Hepatocyte (in vitro differentiated cells): ENCODE results near the gene RTN4R. TPM values are rescaled to one million over a fixed set of nuclear protein-coding genes. Genes with fewer than 3 reads are reported as not detected.

Experiments
- DNase-seq: peaks from one replicate; pipeline ENCODE4 v3.0.0-alpha.2; 2016; ENCODE audit warnings: low spot score
- H2AFZ ChIP-seq: fragments of 200-600 bp; sonication (generic); 2 replicates; pipeline ENCODE4 v1.6.0; 2016; ENCODE audit warnings: antibody characterized with exemption, mild to moderate bottlenecking
- H3K27ac ChIP-seq: fragments of 200-600 bp; sonication (generic); 2 replicates; pipeline ENCODE4 v1.5.1; 2016; ENCODE audit warnings: mild to moderate bottlenecking
- H3K27me3 ChIP-seq: fragments of 200-600 bp; sonication (generic); 2 replicates; pipeline ENCODE4 v1.6.1; 2016
- H3K36me3 ChIP-seq: fragments of 200-600 bp; sonication (generic); replicated peaks from 2 replicates; pipeline ENCODE4 v1.5.1; 2016; ENCODE audit warnings: low read depth; ENCODE audit not compliant: insufficient read depth
- H3K4me1 ChIP-seq: fragments of 200-600 bp; sonication (generic); 2 replicates; pipeline ENCODE4 v1.5.1; 2016; ENCODE audit warnings: mild to moderate bottlenecking, moderate library complexity; ENCODE audit not compliant: insufficient read depth
- H3K4me2 ChIP-seq: fragments of 200-600 bp; sonication (generic); 2 replicates; pipeline ENCODE4 v1.6.0; 2016
- H3K4me3 ChIP-seq: fragments of 200-600 bp; sonication (generic); 2 replicates; pipeline ENCODE4 v1.5.1; 2016; ENCODE audit warnings: mild to moderate bottlenecking
- H3K79me2 ChIP-seq: fragments of 200-600 bp; sonication (generic); 2 replicates; pipeline ENCODE4 v1.6.0; 2017; ENCODE audit warnings: mild to moderate bottlenecking
- H3K9me2 ChIP-seq: fragments of 200-600 bp; sonication (generic); replicated peaks from 2 replicates; pipeline ENCODE4 v1.6.0; 2017; ENCODE audit warnings: mild to moderate bottlenecking; ENCODE audit not compliant: insufficient read depth
- H3K9me3 ChIP-seq: fragments of 200-600 bp; sonication (generic); 2 replicates; pipeline ENCODE4 v1.5.1; 2016; ENCODE audit warnings: low read depth, mild to moderate bottlenecking
- H4K20me1 ChIP-seq: fragments of 200-600 bp; sonication (generic); 2 replicates; pipeline ENCODE4 v1.6.0; 2016; ENCODE audit warnings: mild to moderate bottlenecking; ENCODE audit not compliant: insufficient read depth, poor library complexity, severe bottlenecking
- EZH2 ChIP-seq: fragments of 200-600 bp; sonication (generic); IDR thresholded peaks from 2 replicates; pipeline ENCODE4 v1.6.1; 2016; ENCODE audit warnings: antibody characterized with exemption, mild to moderate bottlenecking, borderline replicate concordance
- EZH2phosphoT487 ChIP-seq: fragments of 200-600 bp; sonication (generic); IDR thresholded peaks from one replicate; pipeline ENCODE4 v1.6.1; 2018; ENCODE audit warnings: antibody characterized with exemption, mild to moderate bottlenecking, low read depth, moderate library complexity; ENCODE audit not compliant: unreplicated experiment, severe bottlenecking
- WGBS: methylation state at CpG from one replicate; pipeline ENCODE4 v1.1.6; 2016; ENCODE audit warnings: low lambda C conversion rate; ENCODE audit errors: missing lambda C conversion rate; 5-methylcytosine and 5-hydroxymethylcytosine counted together
- polyA plus RNA-seq: library from polyadenylated mRNA; unstranded; fragments of >200 nt; fragmentation: Nextera tagmentation; extraction: Ambion mirVana; gene quantifications from 2 replicates; pipeline ENCODE4 v1.2.1, GENCODE V29; 2016
- total RNA-seq: library from RNA; depleted of rRNA; stranded (reverse); fragments of >200 nt; gene quantifications from 2 replicates; pipeline ENCODE4 v1.2.3, GENCODE V29; 2014
- TF ChIP-seq, protein P1 (sequence below): fragments of 200-600 bp; sonication (generic); IDR thresholded peaks from 2 replicates; pipeline ENCODE4 v1.5.1; 2016; ENCODE audit warnings: antibody characterized with exemption, mild to moderate bottlenecking; ENCODE audit not compliant: poor library complexity

The RTN4R gene
- total and polyA plus RNA-seq, 2 experiments from 2014 or later, result 7.9 to 16.9 TPM

DNA sequence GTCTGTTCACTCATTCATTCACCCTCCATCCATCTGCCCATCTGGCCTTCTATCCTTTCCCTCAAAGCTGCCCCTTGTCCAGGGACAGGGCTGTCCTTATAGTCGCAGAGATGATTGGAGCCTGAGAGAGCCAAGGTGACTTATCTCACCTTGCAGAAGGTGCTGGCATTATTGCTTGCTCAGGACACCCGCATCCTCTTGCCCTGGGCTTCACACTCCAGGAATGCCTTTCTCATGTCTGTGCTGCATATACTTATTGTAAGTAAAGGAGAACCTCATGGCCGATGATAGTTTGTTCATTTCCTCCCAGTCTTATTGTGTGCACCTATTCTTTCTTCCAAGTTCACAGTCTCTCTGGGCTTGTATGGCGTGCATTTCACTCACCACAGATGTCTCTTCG is 68.2 kb downstream of the RTN4R start:
- 97% methylated on average over 5 of the region's 5 CpGs for WGBS
- Histone ChIP-seq H3K4me2 (no peak overlapping the region), H3K36me3 (no peaks in the 10 kb centered on the region), H3K27me3 (no peaks in the 10 kb centered on the region), H3K9me2 (no peaks in the 10 kb centered on the region), H4K20me1 (no peaks in the 10 kb centered on the region), H2AFZ (no peak overlapping the region), H3K4me1 (peaks cover 28% of the 10 kb centered on the region), H3K27ac (no peak overlapping the region), H3K4me3 (no peak overlapping the region), H3K79me2 (no peaks in the 10 kb centered on the region), H3K9me3 (no peaks in the 10 kb centered on the region)
- no peak for DNase-seq
- TF ChIP-seq EZH2phosphoT487, result no peak
- TF ChIP-seq EZH2, result no peak
- TF ChIP-seq, protein P1, sequence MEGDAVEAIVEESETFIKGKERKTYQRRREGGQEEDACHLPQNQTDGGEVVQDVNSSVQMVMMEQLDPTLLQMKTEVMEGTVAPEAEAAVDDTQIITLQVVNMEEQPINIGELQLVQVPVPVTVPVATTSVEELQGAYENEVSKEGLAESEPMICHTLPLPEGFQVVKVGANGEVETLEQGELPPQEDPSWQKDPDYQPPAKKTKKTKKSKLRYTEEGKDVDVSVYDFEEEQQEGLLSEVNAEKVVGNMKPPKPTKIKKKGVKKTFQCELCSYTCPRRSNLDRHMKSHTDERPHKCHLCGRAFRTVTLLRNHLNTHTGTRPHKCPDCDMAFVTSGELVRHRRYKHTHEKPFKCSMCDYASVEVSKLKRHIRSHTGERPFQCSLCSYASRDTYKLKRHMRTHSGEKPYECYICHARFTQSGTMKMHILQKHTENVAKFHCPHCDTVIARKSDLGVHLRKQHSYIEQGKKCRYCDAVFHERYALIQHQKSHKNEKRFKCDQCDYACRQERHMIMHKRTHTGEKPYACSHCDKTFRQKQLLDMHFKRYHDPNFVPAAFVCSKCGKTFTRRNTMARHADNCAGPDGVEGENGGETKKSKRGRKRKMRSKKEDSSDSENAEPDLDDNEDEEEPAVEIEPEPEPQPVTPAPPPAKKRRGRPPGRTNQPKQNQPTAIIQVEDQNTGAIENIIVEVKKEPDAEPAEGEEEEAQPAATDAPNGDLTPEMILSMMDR, result no peak

DNA sequence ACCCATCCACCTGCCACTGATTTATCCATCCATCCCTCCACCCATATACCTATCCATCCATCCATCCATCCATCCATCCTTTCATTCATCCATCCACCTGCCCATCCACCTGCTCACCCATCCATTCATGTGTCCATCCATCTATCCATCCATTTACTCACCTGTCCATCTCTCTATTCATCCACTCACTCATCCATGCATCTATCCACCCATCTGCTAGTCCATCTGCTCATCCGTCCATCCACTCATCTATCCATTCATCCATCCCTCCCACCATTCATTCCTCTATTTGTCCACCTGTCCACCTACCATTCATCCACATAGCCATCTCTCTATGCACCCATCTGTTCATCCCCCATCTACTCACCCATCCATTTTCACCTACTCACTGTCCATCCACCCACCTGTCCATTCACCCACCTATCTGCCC is 68.7 kb downstream of the RTN4R start:
- Histone ChIP-seq H3K36me3 (no peaks in the 10 kb centered on the region), H4K20me1 (no peaks in the 10 kb centered on the region), H3K27ac (no peak overlapping the region), H2AFZ (no peak overlapping the region), H3K79me2 (no peaks in the 10 kb centered on the region), H3K4me2 (no peak overlapping the region), H3K4me3 (no peak overlapping the region), H3K9me3 (no peaks in the 10 kb centered on the region), H3K9me2 (no peaks in the 10 kb centered on the region), H3K4me1 (peaks cover 23% of the 10 kb centered on the region), H3K27me3 (no peaks in the 10 kb centered on the region)
- no peak for TF ChIP-seq EZH2
- no peak for TF ChIP-seq EZH2phosphoT487
- TF ChIP-seq, protein P1, result no peak
- DNase-seq, result no peak
- 94% methylated on average over 1 of the region's 1 CpG for WGBS

DNA sequence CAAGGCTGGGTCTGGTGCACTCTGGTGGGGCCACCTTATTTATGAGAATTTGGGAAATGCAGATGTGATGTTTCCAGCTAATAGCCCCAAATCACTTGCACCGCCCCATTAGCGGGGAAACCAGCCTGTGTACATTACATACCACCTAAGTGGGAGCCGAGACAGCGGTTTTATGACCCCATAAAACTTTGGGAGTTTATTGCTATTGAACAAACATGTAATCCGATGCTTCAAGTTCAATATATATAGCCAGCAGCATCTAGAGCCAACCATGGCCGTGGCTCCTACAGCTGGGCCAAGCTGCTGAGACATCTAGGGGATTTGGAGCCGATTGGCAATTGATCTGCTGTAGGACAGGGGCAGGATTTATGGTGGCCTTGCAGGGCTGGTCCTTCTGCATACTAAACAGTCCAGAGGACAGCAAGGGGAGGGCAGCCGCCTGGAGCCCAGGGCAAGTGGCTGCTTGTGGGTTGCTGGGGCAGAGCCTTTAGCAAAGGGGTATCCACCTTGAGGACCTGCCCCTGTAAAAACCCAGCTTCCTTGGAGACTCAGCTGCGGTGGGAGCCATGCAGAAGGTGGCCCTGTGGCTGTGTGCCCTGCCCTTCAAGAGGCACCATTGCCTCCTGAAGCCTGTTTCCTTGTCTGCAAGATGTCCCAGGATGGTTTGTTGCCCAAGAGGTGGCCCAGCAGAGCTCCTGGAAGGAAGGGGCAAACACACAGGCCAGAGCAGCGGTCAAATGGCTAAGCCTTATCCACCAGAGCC is 69.4 kb downstream of the RTN4R start:
- no peaks in the 10 kb centered on the region for H3K79me2 ChIP-seq
- H3K27ac ChIP-seq, result no peak overlapping the region
- TF ChIP-seq EZH2phosphoT487 (no peak), EZH2 (no peak)
- TF ChIP-seq, protein P1, result no peak
- peaks cover 17% of the 10 kb centered on the region for H3K4me1 ChIP-seq
- H3K27me3 ChIP-seq, result no peaks in the 10 kb centered on the region
- peak overlapping the region; percentile 7 for H3K4me2 ChIP-seq
- H3K9me3 ChIP-seq, result no peaks in the 10 kb centered on the region
- peak; percentile 51 for DNase-seq
- no peaks in the 10 kb centered on the region for H3K36me3 ChIP-seq
- no peak overlapping the region for H2AFZ ChIP-seq
- no peaks in the 10 kb centered on the region for H4K20me1 ChIP-seq
- H3K9me2 ChIP-seq, result no peaks in the 10 kb centered on the region
- WGBS, result 40% methylated on average over 10 of the region's 10 CpGs
- no peak overlapping the region for H3K4me3 ChIP-seq
